Breast epithelium (tissue), 4 donors: ENCODE measurements around the gene AGAP3. TPM values are rescaled to one million over a fixed set of nuclear protein-coding genes. Genes with fewer than 3 reads are reported as not detected.

ENCODE experiments used
- DNase-seq, 2 donors: peaks; one replicate each; pipeline ENCODE4 v3.0.0-alpha.2; 2019; ENCODE audit warnings: low spot score in 2 of 2
- H3K27ac ChIP-seq, 2 donors: fragments of 200-600 bp; sonication (generic) in 1 of 2; one replicate each; pipeline ENCODE4 v1.5.1; 2016 to 2019; ENCODE audit warnings: mild to moderate bottlenecking in 1 of 2
- H3K27me3 ChIP-seq, 2 donors: fragments of 200-600 bp; sonication (generic) in 1 of 2; one replicate each; pipeline versions ENCODE4 v1.5.1 to v1.6.0; 2017 to 2019; ENCODE audit warnings: control low read depth in 1 of 2, mild to moderate bottlenecking in 1 of 2
- H3K36me3 ChIP-seq: fragments of 200-600 bp; one replicate; pipeline ENCODE4 v1.5.1; 2019
- H3K4me1 ChIP-seq, 2 donors: fragments of 200-600 bp; sonication (generic); one replicate each; pipeline ENCODE4 v1.5.1; 2016 to 2019; ENCODE audit warnings: control low read depth in 1 of 2
- H3K4me3 ChIP-seq, 3 donors: fragments of 200-600 bp; sonication (generic); 1 replicate in 2 of 3; 2 replicates in 1 of 3; pipeline ENCODE4 v1.5.1; 2016 to 2019; ENCODE audit warnings: mild to moderate bottlenecking in 3 of 3, moderate library complexity in 2 of 3
- H3K9me3 ChIP-seq, 2 donors: fragments of 200-600 bp; sonication (generic) in 1 of 2; one replicate each; pipeline ENCODE4 v1.5.1; 2016 to 2019; ENCODE audit warnings: control low read depth in 1 of 2
- CTCF ChIP-seq, 3 donors: fragments of 450-650 bp; IDR thresholded peaks; one replicate each; pipeline ENCODE4 v1.5.1; 2016 to 2017; ENCODE audit warnings: antibody characterized with exemption in 3 of 3, mild to moderate bottlenecking in 3 of 3, moderate library complexity in 3 of 3
- POLR2A ChIP-seq: fragments of 450-650 bp; IDR thresholded peaks from one replicate; pipeline ENCODE4 v1.6.1; 2016; ENCODE audit warnings: antibody characterized with exemption, mild to moderate bottlenecking, moderate library complexity
- POLR2AphosphoS5 ChIP-seq, 3 donors: sonication (generic); formaldehyde crosslinking; IDR thresholded peaks; one replicate each; pipeline ENCODE4 v1.6.1; 2017; ENCODE audit warnings: antibody characterized with exemption in 3 of 3
- intact Hi-C: fragments of 100-400 bp; cut with DNase I; formaldehyde crosslinking; loops from one replicate; pipeline ENCODE4 v1.15.1; 2023; ENCODE audit warnings: low total_unique reads
- total RNA-seq, 3 donors: library from RNA; depleted of rRNA; stranded (reverse); fragments of >200 nt; gene quantifications; one replicate each; pipeline ENCODE4 v1.1.0, GENCODE V29; 2016

AGAP3 gene
- total RNA-seq, 3 donors from 2014 or later, result 47.2 to 58.1 (median 55.1) TPM

- intact Hi-C loops, result no loop called here
- no peaks in the 10 kb centered on the region for H3K36me3 ChIP-seq
- no peaks in the 10 kb centered on the region for H3K27me3 ChIP-seq
- H3K4me3 ChIP-seq, result no peak overlapping the region
- no peak overlapping the region for H3K27ac ChIP-seq
- H3K4me1 ChIP-seq, result no peaks in the 10 kb centered on the region
- no peaks in the 10 kb centered on the region for H3K9me3 ChIP-seq
- TF ChIP-seq POLR2A, result no peak
- no peak for TF ChIP-seq CTCF (IDR thresholded peaks at IDR 0.05)
- TF ChIP-seq POLR2AphosphoS5 (IDR thresholded peaks at IDR 0.05), result no peak
- peak in 1 of 2 donors; percentile 16 for DNase-seq
Measured at GRCh38 chr7:151148319-151149259, 62.3 kb downstream of the AGAP3 start.

GRCh38 chr7:151150388-151150787 lies 64.1 kb downstream of the AGAP3 start:
- intact Hi-C loops, result no loop called here
- no peak overlapping the region for H3K27ac ChIP-seq
- DNase-seq, result no peak
- no peaks in the 10 kb centered on the region for H3K27me3 ChIP-seq
- no peak overlapping the region for H3K4me3 ChIP-seq
- H3K9me3 ChIP-seq, result no peaks in the 10 kb centered on the region
- H3K4me1 ChIP-seq, result no peaks in the 10 kb centered on the region
- TF ChIP-seq POLR2AphosphoS5 (IDR thresholded peaks at IDR 0.05) (no peak), POLR2A (no peak), CTCF (IDR thresholded peaks at IDR 0.05) (no peak)
- no peaks in the 10 kb centered on the region for H3K36me3 ChIP-seq

GRCh38 chr7:151152643-151153513 lies 66.6 kb downstream of the AGAP3 start:
- TF ChIP-seq CTCF (IDR thresholded peaks at IDR 0.05), result no peak
- no peak for TF ChIP-seq POLR2AphosphoS5 (IDR thresholded peaks at IDR 0.05)
- Histone ChIP-seq H3K36me3 (no peaks in the 10 kb centered on the region), H3K27ac (no peak overlapping the region), H3K4me1 (no peaks in the 10 kb centered on the region), H3K9me3 (no peaks in the 10 kb centered on the region), H3K27me3 (no peaks in the 10 kb centered on the region), H3K4me3 (no peak overlapping the region)
- DNase-seq, result no peak
- intact Hi-C loops, result no loop called here

- Histone ChIP-seq H3K4me1 (no peaks in the 10 kb centered on the region), H3K27ac (no peak overlapping the region), H3K9me3 (no peaks in the 10 kb centered on the region), H3K36me3 (no peaks in the 10 kb centered on the region), H3K4me3 (no peak overlapping the region), H3K27me3 (peaks cover 0 to under 1% of the 10 kb centered on the region in 2 donors)
- TF ChIP-seq POLR2AphosphoS5 (IDR thresholded peaks at IDR 0.05) (no peak), POLR2A (no peak), CTCF (IDR thresholded peaks at IDR 0.05) (no peak)
- no peak for DNase-seq
- intact Hi-C loops, result no loop called here
Measured at GRCh38 chr7:151157645-151158329, 71.5 kb downstream of the AGAP3 start.
